HepG2 (cell line): Measurements from ENCODE around the gene TP53TG5. TPM values are rescaled to one million over a fixed set of nuclear protein-coding genes. Genes with fewer than 3 reads are reported as not detected.
A peak's percentile ranks its signal among the peaks of the same experiment; 100 is the strongest.

Experiments used
- ARID5B ChIP-seq: IDR thresholded peaks from 2 replicates; pipeline ENCODE4 v1.4.0; 2020; ENCODE audit warnings: mild to moderate bottlenecking, missing genetic modification reagents
- BRD4 ChIP-seq: sonication (generic); formaldehyde crosslinking; IDR thresholded peaks from 2 replicates; pipeline ENCODE4 v1.4.0; 2020; ENCODE audit warnings: missing genetic modification reagents
- CAMTA2 ChIP-seq: sonication (generic); formaldehyde crosslinking; IDR thresholded peaks from 2 replicates; pipeline ENCODE4 v1.4.0; 2020; ENCODE audit warnings: mild to moderate bottlenecking, missing genetic modification reagents, borderline replicate concordance
- DRAP1 ChIP-seq: IDR thresholded peaks from 2 replicates; pipeline ENCODE4 v1.6.1; 2016; ENCODE audit warnings: missing genetic modification reagents, missing compliant biosample characterization
- KAT2B ChIP-seq: fragments of 150-350 bp; IDR thresholded peaks from 2 replicates; pipeline ENCODE4 v1.6.1; 2014; ENCODE audit warnings: low read depth, low read length, borderline replicate concordance
- KLF13 ChIP-seq: sonication (generic); formaldehyde crosslinking; IDR thresholded peaks from 2 replicates; pipeline ENCODE4 v1.4.0; 2020; ENCODE audit warnings: mild to moderate bottlenecking, missing genetic modification reagents
- MXD1 ChIP-seq: sonication (generic); formaldehyde crosslinking; IDR thresholded peaks from 2 replicates; pipeline ENCODE4 v1.4.0; 2020; ENCODE audit warnings: mild to moderate bottlenecking, missing genetic modification reagents
- NFIB ChIP-seq: sonication (generic); formaldehyde crosslinking; IDR thresholded peaks from 2 replicates; pipeline ENCODE4 v1.9.0; 2021; ENCODE audit warnings: missing genetic modification reagents, mild to moderate bottlenecking, borderline replicate concordance
- POLR2AphosphoS5 ChIP-seq: IDR thresholded peaks from 2 replicates; pipeline ENCODE4 v1.6.1; 2012; ENCODE audit warnings: low read depth, low read length
- POLR2G ChIP-seq: fragments of 200-400 bp; formaldehyde crosslinking; IDR thresholded peaks from 2 replicates; pipeline ENCODE4 v1.6.1; 2018; ENCODE audit warnings: mild to moderate bottlenecking, low read depth, low read length, moderate library complexity
- SNAI1 ChIP-seq: sonication (generic); formaldehyde crosslinking; IDR thresholded peaks from 2 replicates; pipeline ENCODE4 v1.5.0; 2020; ENCODE audit warnings: mild to moderate bottlenecking, missing genetic modification reagents, borderline replicate concordance
- TFDP1 ChIP-seq: IDR thresholded peaks from 2 replicates; pipeline ENCODE4 v1.6.1; 2016; ENCODE audit warnings: missing compliant biosample characterization, missing genetic modification reagents, borderline replicate concordance
- TGIF2 ChIP-seq: IDR thresholded peaks from 2 replicates; pipeline ENCODE4 v1.6.1; 2016; ENCODE audit warnings: control low read depth, missing compliant biosample characterization
- THAP8 ChIP-seq: sonication (generic); formaldehyde crosslinking; IDR thresholded peaks from 2 replicates; pipeline ENCODE4 v1.5.1; 2020; ENCODE audit warnings: missing genetic modification reagents, mild to moderate bottlenecking, borderline replicate concordance
- U2AF2 ChIP-seq: fragments of 200-400 bp; formaldehyde crosslinking; IDR thresholded peaks from 2 replicates; pipeline ENCODE4 v1.6.1; 2017; ENCODE audit warnings: low read depth, mild to moderate bottlenecking, low read length
- ZBTB38 ChIP-seq: sonication (generic); formaldehyde crosslinking; IDR thresholded peaks from 2 replicates; pipeline ENCODE4 v1.5.1; 2020; ENCODE audit warnings: mild to moderate bottlenecking, missing genetic modification reagents
- ZNF530 ChIP-seq: sonication (generic); formaldehyde crosslinking; IDR thresholded peaks from 2 replicates; pipeline ENCODE4 v1.5.0; 2020; ENCODE audit warnings: low read depth, mild to moderate bottlenecking, missing genetic modification reagents
- ZNF747 ChIP-seq: sonication (generic); formaldehyde crosslinking; IDR thresholded peaks from 2 replicates; pipeline ENCODE4 v1.8.1; 2023; ENCODE audit warnings: missing genetic modification reagents, mild to moderate bottlenecking, borderline replicate concordance
- ZUFSP ChIP-seq: sonication (generic); formaldehyde crosslinking; IDR thresholded peaks from 2 replicates; pipeline ENCODE4 v1.9.0; 2021; ENCODE audit warnings: missing genetic modification reagents, mild to moderate bottlenecking, borderline replicate concordance
- polyA plus RNA-seq, 8 experiments: library from polyadenylated mRNA; depleted of rRNA in 3 of 8; stranded (reverse) in 7 of 8; unstranded in 1 of 8; fragments of >200 nt; fragmentation: Illumina TruSeq in 4 of 8; extraction: Trizol in 4 of 8; gene quantifications; 2 replicates each; pipeline versions ENCODE4 v1.2.1 to v1.2.3, GENCODE V29; 2011 to 2016; ENCODE audit warnings: low read depth in 4 of 8, missing spikeins in 1 of 8, mixed read lengths in 1 of 8; ENCODE audit not compliant: insufficient read depth in 1 of 8
- total RNA-seq, 5 experiments: library from RNA; depleted of rRNA; stranded (reverse); fragments of >200 nt; fragmentation: Illumina TruSeq; extraction: Trizol; gene quantifications; 2 replicates each; pipeline ENCODE4 v1.2.3, GENCODE V29; 2016; ENCODE audit warnings: low read depth in 1 of 5

Gene TP53TG5
- total and polyA plus RNA-seq, 2 of the 13 experiments (the other 11 are each of a cell fraction or from before 2014, with no cell fraction given) = 0.11 TPM; not detected in 1

- TF ChIP-seq ZNF530 (CRISPR knock-in tag) (no peak), U2AF2 (no peak), KAT2B (no peak), POLR2G (no peak), ARID5B (peak; percentile 85), DRAP1 (CRISPR knock-in tag) (no peak), NFIB (CRISPR knock-in tag) (no peak), TFDP1 (CRISPR knock-in tag) (no peak), ZUFSP (CRISPR knock-in tag) (no peak), CAMTA2 (CRISPR knock-in tag) (no peak), BRD4 (CRISPR knock-in tag) (peak; percentile 46; the same call in 1 of the 2 replicates), SNAI1 (CRISPR knock-in tag) (no peak), MXD1 (CRISPR knock-in tag) (no peak), POLR2AphosphoS5 (no peak), ZNF747 (CRISPR knock-in tag) (no peak), KLF13 (CRISPR knock-in tag) (no peak), TGIF2 (peak; percentile 66; the same call in 1 of the 2 replicates), ZBTB38 (no peak), THAP8 (CRISPR knock-in tag) (no peak)
These were observed 37.8 kb downstream of the TP53TG5 start (continued) for GRCh38 chr20:45340236-45340847.
